ENCODE results near the gene AHDC1. TPM values are rescaled to one million over a fixed set of nuclear protein-coding genes. Genes with fewer than 3 reads are reported as not detected.

The AHDC1 gene
- total and polyA plus RNA-seq, 2 of the 13 experiments (the other 11 are each of a cell fraction or from before 2014, with no cell fraction given), result 1.0 to 2.7 TPM

GRCh38 chr1:27489973-27490741 lies 113.8 kb downstream of the AHDC1 start, which contains the start of gene WASF2 (continued):
- TF ChIP-seq ZNF354B (CRISPR knock-in tag; IDR thresholded peaks at IDR 0.05) (0 out of 2 replicates have a peak, but pooled peaks have one; percentile 59), AGO1 (IDR thresholded peaks at IDR 0.05; ENCODE audit: low read depth, low read length, poor library complexity, severe bottlenecking) (peak; percentile 96), ADNP (CRISPR knock-in tag; IDR thresholded peaks at IDR 0.05) (no peak), KLF12 (CRISPR knock-in tag; IDR thresholded peaks at IDR 0.05; ENCODE audit: borderline replicate concordance) (peak; percentile 99), ZNF12 (CRISPR knock-in tag; IDR thresholded peaks at IDR 0.05) (no peak), U2AF2 (IDR thresholded peaks at IDR 0.05; ENCODE audit: low read depth, low read length) (no peak), SYNCRIP (IDR thresholded peaks at IDR 0.05; ENCODE audit: insufficient read depth, low read depth, low read length) (no peak), CTCF (CRISPR knock-in tag; IDR thresholded peaks at IDR 0.05) (0 out of 2 replicates have a peak, but pooled peaks have one; percentile 18), SRY (CRISPR knock-in tag; IDR thresholded peaks at IDR 0.05) (peak; percentile 55; the same call in 1 of the 2 replicates), POGK (CRISPR knock-in tag; conservative IDR thresholded peaks at IDR 0.05) (peak; percentile 69; the same call in 1 of the 2 replicates), RFXAP (CRISPR knock-in tag; IDR thresholded peaks at IDR 0.05; ENCODE audit: borderline replicate concordance) (no peak; the same call in 1 of the 2 replicates), ZNF800 (CRISPR knock-in tag; IDR thresholded peaks at IDR 0.05) (no peak), THYN1 (CRISPR knock-in tag; IDR thresholded peaks at IDR 0.05; ENCODE audit: borderline replicate concordance, low read depth) (no peak), ZNF33B (CRISPR knock-in tag; IDR thresholded peaks at IDR 0.05) (no peak; the same call in 1 of the 2 replicates), ZBTB4 (CRISPR knock-in tag; IDR thresholded peaks at IDR 0.05; ENCODE audit: borderline replicate concordance) (no peak), ZBTB7B (CRISPR knock-in tag; IDR thresholded peaks at IDR 0.05) (peak; percentile 88), E2F5 (CRISPR knock-in tag; conservative IDR thresholded peaks at IDR 0.05) (peak; percentile 44; the same call in 1 of the 2 replicates), ESRRA (CRISPR knock-in tag; IDR thresholded peaks at IDR 0.05; ENCODE audit: low read depth) (no peak), CHD4 (IDR thresholded peaks at IDR 0.05; ENCODE audit: borderline replicate concordance, low read length) (no peak)

Data from HepG2 (cell line).